Heart right ventricle (tissue), 16 donors: Measurements from ENCODE around the gene HELQ. TPM values are rescaled to one million over a fixed set of nuclear protein-coding genes. Genes with fewer than 3 reads are reported as not detected.

ENCODE experiments used
- ATAC-seq, 8 donors: fragments of 200-7000 bp; cut with Tn5 transposase; one replicate each; pipeline ENCODE4 v1.9.1; 2020; ENCODE audit warnings: mild to moderate bottlenecking in 8 of 8, moderate library complexity in 8 of 8, moderate number of reproducible peaks in 1 of 8
- DNase-seq, 2 donors: peaks; one replicate each; pipeline ENCODE4 v3.0.0-alpha.2; 2020
- H3K27ac ChIP-seq, 10 donors: fragments of 200-600 bp; sonication (generic) in 2 of 10; one replicate each; pipeline versions ENCODE4 v1.5.0 to v1.8.0; 2020 to 2022; ENCODE audit warnings: mild to moderate bottlenecking in 3 of 10
- H3K27me3 ChIP-seq, 7 donors: fragments of 200-600 bp; one replicate each; pipeline ENCODE4 v1.8.0; 2021 to 2022; ENCODE audit warnings: mild to moderate bottlenecking in 2 of 7
- H3K36me3 ChIP-seq, 9 donors: fragments of 200-600 bp; sonication (generic) in 1 of 9; one replicate each; pipeline versions ENCODE4 v1.5.0 to v1.8.0; 2020 to 2022; ENCODE audit warnings: mild to moderate bottlenecking in 2 of 9
- H3K4me1 ChIP-seq, 9 donors: fragments of 200-600 bp; sonication (generic) in 1 of 9; one replicate each; pipeline versions ENCODE4 v1.5.0 to v1.8.0; 2020 to 2022; ENCODE audit warnings: mild to moderate bottlenecking in 4 of 9
- H3K4me3 ChIP-seq, 10 donors: fragments of 200-600 bp; sonication (generic) in 2 of 10; one replicate each; pipeline versions ENCODE4 v1.5.0 to v1.8.0; 2020 to 2022; ENCODE audit warnings: mild to moderate bottlenecking in 7 of 10, moderate library complexity in 2 of 10
- H3K9me3 ChIP-seq, 11 donors: fragments of 200-600 bp in 10 of 11; sonication (generic) in 2 of 11; one replicate each; pipeline versions ENCODE4 v1.5.0 to v1.8.0; 2013 to 2022; ENCODE audit warnings: mild to moderate bottlenecking in 2 of 11, control low read depth in 1 of 11, moderate library complexity in 1 of 11
- WGBS, 2 donors: extraction: QIAGEN DNeasy Blood & Tissue Kit; methylation state at CpG; one replicate each; pipeline ENCODE4 v1.1.7; 2013; ENCODE audit warnings: inconsistent platforms in 1 of 2; 5-methylcytosine and 5-hydroxymethylcytosine counted together
- intact Hi-C, 10 donors: fragments of 100-400 bp; cut with DNase I; formaldehyde crosslinking; loops; one replicate each; pipeline versions ENCODE4 v1.11.1 to v1.14.2; 2022
- polyA plus RNA-seq, 2 donors: library from polyadenylated mRNA; stranded (reverse); fragments of 200-250 nt; gene quantifications; one replicate each; pipeline ENCODE4 v1.2.3, GENCODE V29; 2013
- total RNA-seq, 10 donors: library from RNA; stranded (reverse); fragmentation: NEBNext Ultra II Directional in 3 of 10; extraction: Animal tissue kit (Norgen Biotek cat#: 25700) in 3 of 10; gene quantifications; one replicate each; pipeline versions ENCODE4 v1.2.1 to v1.2.4, GENCODE V29; 2021 to 2023
- TF ChIP-seq, protein P1 (sequence below), 9 donors: fragments of 200-600 bp; sonication (generic) in 2 of 9; IDR thresholded peaks; one replicate each; pipeline versions ENCODE4 v1.5.0 to v1.8.0; 2021 to 2022; ENCODE audit warnings: antibody characterized with exemption in 9 of 9, mild to moderate bottlenecking in 5 of 9, moderate library complexity in 1 of 9
- donor health status: Arrhythmogenic right ventricular cardiomyopathy.
- donor health status: ischemic (EF 13 %, LVEDD 7.1; RV severe dilation, severe dysfunction).
- donor health status: healthy with polysubstance abuse.
- donor health status: DM: no; HTN: yes; CAD: no.
- donor health status: DM: no; HTN: no; CAD: no.
- donor health status: ischemic (EF 25% LVEDD 6.9; RV normal size, moderate dysfunction).
- donor health status: ischemic (EF 25% LVEDD 5.7; RV mildly dilated, moderate dysfunction).
- donor health status: healthy.
- donor health status: DM: yes; HTN: yes; CAD: no.
- donor health status: Ischemic cardiomyopathy.
- donor health status: ischemic (EF 35%, LVEDD 5.7; RV mildly dilated, moderate dysfunction).
- donor health status: nonischemic (EF 11% LVEDD 7.7; RV severe dilation, severe dysfunction).
- donor health status: DM: yes; HTN: yes; CAD: no.
- donor health status: PGD.
- donor health status: ischemic (EF 29% LVEDD 5.4; RV normal size, mild dysfunction).
- donor health status: nonischemic (EF 23%, LVEDD 6.1; RV moderate dilation, normal function).

HELQ gene
- total and polyA plus RNA-seq, 12 donors: 5.1 to 15.7 (median 12.9) TPM

DNA sequence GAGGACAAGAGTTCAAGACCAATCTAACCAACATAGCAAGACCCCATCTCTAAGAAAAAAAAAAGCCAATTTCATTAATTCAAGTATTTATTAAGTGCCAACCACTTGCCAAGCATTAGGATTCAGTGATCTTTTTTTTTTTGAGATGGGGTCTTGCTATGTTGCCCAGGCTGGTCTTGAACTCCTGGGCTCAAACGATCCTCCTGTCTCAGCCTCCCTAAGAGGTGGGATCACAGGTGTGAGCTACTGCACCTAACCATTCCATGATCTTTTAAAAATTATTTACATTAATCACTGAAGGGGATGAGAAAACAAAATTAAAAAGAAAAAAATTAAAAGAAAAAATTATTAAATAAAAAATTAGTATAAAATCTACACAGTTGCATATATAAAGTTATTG lies 24.4 kb downstream of the HELQ start:
- Histone ChIP-seq H3K27me3 (no peaks in the 10 kb centered on the region), H3K4me3 (no peak overlapping the region), H3K9me3 (no peaks in the 10 kb centered on the region), H3K36me3 (peaks cover 0 to 95% (median 14%) of the 10 kb centered on the region in 9 donors), H3K4me1 (no peaks in the 10 kb centered on the region), H3K27ac (no peak overlapping the region)
- 96 to 100% methylated on average over 1 of the region's 1 CpG for WGBS, 2 donors
- DNase-seq (no peak), ATAC-seq (no peak)
- intact Hi-C loops: no loop called here
- TF ChIP-seq, protein P1, sequence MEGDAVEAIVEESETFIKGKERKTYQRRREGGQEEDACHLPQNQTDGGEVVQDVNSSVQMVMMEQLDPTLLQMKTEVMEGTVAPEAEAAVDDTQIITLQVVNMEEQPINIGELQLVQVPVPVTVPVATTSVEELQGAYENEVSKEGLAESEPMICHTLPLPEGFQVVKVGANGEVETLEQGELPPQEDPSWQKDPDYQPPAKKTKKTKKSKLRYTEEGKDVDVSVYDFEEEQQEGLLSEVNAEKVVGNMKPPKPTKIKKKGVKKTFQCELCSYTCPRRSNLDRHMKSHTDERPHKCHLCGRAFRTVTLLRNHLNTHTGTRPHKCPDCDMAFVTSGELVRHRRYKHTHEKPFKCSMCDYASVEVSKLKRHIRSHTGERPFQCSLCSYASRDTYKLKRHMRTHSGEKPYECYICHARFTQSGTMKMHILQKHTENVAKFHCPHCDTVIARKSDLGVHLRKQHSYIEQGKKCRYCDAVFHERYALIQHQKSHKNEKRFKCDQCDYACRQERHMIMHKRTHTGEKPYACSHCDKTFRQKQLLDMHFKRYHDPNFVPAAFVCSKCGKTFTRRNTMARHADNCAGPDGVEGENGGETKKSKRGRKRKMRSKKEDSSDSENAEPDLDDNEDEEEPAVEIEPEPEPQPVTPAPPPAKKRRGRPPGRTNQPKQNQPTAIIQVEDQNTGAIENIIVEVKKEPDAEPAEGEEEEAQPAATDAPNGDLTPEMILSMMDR (IDR thresholded peaks at IDR 0.05): no peak

DNA sequence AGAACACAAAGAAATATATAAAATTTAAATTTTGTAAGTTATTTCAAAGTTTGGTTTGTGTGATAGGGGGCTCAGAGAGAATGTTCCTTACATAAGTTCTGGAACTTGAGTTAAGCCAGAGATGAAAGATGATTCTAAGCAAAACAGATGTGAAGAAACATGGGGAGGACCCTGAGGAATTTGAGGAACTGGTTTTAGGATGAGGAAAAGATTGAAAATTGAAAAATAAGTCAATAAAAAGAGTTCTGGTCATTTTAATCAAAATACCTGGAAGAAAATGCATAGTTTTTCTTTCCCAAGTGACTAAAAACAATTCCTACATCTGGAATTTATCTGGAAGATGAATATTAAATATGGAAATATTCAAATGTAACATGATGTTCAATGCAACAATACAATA lies 37.4 kb downstream of the HELQ start:
- peaks cover 0 to 100% (median 54%) of the 10 kb centered on the region in 9 donors for H3K36me3 ChIP-seq
- no peak overlapping the region for H3K27ac ChIP-seq
- no peaks in the 10 kb centered on the region for H3K9me3 ChIP-seq
- DNase-seq (no peak), ATAC-seq (no peak)
- no peak overlapping the region for H3K4me3 ChIP-seq
- no peaks in the 10 kb centered on the region for H3K4me1 ChIP-seq
- no peaks in the 10 kb centered on the region for H3K27me3 ChIP-seq
- intact Hi-C loops: no loop called here
- TF ChIP-seq, protein P1 (IDR thresholded peaks at IDR 0.05): no peak

DNA sequence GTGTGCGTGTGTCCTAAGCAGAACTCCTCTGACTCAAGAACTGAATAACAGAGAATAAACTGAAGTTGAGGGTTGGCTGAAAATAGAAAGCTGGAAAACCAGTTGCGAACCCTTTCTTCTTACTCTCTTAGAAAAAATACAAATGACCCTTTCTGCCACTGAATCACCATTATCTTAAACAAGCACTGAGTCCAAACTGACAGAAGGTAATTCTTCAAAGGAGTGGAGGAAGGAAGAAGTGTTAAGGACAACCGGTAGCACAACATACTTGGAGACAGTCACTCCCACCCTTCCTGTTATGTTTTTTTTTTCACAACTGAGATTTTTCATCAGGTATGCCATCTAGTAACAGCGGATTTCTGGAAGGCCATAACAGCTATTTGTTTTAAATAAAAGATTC lies 38.1 kb downstream of the HELQ start:
- intact Hi-C loops: no loop called here
- H3K9me3 ChIP-seq: no peaks in the 10 kb centered on the region
- H3K27me3 ChIP-seq: no peaks in the 10 kb centered on the region
- WGBS, 2 donors: 86 to 89% methylated on average over 4 of the region's 4 CpGs
- no peaks in the 10 kb centered on the region for H3K4me1 ChIP-seq
- no peak overlapping the region for H3K27ac ChIP-seq
- H3K36me3 ChIP-seq: peaks cover 0 to 100% (median 51%) of the 10 kb centered on the region in 9 donors
- H3K4me3 ChIP-seq: no peak overlapping the region
- DNase-seq: no peak
- TF ChIP-seq, protein P1 (IDR thresholded peaks at IDR 0.05): no peak
- ATAC-seq: no peak

DNA sequence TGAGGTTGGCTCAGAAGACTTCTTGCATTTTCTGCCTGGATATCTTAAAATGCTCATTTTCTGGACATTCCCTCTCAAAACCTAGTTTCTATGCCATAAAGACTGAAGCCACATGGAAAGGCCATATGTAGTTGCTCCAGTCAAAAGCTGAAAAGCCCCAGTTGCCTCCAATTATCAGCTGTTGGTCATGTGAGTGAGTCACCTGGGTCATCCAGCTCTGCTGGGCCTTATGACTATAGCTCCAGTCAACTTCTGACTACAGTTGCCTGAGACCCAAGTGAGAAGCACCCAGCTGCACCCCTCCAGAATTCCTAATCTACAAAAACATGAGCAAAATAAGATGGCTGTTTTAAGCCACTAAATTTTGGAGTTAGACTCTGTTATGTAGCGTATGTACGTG lies 41.9 kb downstream of the HELQ start:
- 98% methylated on average over 2 of the region's 2 CpGs for WGBS, 2 donors
- no peak for DNase-seq
- TF ChIP-seq, protein P1 (IDR thresholded peaks at IDR 0.05): no peak
- no peak for ATAC-seq
- Histone ChIP-seq H3K9me3 (no peaks in the 10 kb centered on the region), H3K27ac (no peak overlapping the region), H3K4me3 (no peak overlapping the region), H3K4me1 (no peaks in the 10 kb centered on the region), H3K36me3 (peaks cover 0 to 99% (median 32%) of the 10 kb centered on the region in 9 donors), H3K27me3 (no peaks in the 10 kb centered on the region)
- intact Hi-C loops: no loop called here
